ENCODE measurements around the gene HK2.

HK2 gene

DNA sequence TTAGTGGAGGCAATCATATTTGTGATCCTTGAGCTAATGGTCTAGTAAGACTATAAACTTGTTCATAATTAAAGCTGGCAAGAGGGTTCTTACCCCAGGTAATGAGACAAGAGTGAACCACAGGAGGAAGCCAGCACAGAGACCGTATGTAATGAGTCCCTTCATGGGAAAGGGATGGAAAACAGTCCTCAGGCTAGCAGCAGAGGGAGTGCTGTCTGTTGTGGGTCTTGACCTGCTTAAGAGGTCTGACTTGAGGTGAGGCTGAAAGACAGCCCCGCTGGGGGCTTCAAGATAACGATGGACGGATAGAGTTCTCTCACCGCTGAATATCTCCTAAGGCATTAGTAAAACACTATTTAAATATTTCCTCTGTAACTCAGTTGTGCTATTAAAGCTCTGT, 108.3 kb downstream of the HK2 start:
- intact Hi-C loops (cut with DNase I; ENCODE audit: low total_unique reads): no loop called here
- H3K36me3 ChIP-seq: no peaks in the 10 kb centered on the region
- H3K4me3 ChIP-seq: no peak overlapping the region
- H3K27me3 ChIP-seq: no peaks in the 10 kb centered on the region
- H3K4me1 ChIP-seq: no peaks in the 10 kb centered on the region
- TF ChIP-seq, protein P1, sequence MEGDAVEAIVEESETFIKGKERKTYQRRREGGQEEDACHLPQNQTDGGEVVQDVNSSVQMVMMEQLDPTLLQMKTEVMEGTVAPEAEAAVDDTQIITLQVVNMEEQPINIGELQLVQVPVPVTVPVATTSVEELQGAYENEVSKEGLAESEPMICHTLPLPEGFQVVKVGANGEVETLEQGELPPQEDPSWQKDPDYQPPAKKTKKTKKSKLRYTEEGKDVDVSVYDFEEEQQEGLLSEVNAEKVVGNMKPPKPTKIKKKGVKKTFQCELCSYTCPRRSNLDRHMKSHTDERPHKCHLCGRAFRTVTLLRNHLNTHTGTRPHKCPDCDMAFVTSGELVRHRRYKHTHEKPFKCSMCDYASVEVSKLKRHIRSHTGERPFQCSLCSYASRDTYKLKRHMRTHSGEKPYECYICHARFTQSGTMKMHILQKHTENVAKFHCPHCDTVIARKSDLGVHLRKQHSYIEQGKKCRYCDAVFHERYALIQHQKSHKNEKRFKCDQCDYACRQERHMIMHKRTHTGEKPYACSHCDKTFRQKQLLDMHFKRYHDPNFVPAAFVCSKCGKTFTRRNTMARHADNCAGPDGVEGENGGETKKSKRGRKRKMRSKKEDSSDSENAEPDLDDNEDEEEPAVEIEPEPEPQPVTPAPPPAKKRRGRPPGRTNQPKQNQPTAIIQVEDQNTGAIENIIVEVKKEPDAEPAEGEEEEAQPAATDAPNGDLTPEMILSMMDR (IDR thresholded peaks at IDR 0.05): no peak
- no peak overlapping the region for H3K27ac ChIP-seq
- no peaks in the 10 kb centered on the region for H3K9me3 ChIP-seq
- no peak for DNase-seq

Data from tibial artery (tissue), 4 donors.